Epithelial cell of esophagus (primary cell): Measurements from ENCODE around the gene PRAME.

ENCODE experiments used
- DNase-seq: peaks from one replicate; pipeline ENCODE4 v3.0.0; 2010; ENCODE audit warnings: low read depth
- H3K4me3 ChIP-seq: 2 replicates; pipeline ENCODE4 v1.5.1; 2011; ENCODE audit warnings: mild to moderate bottlenecking, low read length, control low read depth
- TF ChIP-seq, protein P1 (sequence below): IDR thresholded peaks from 2 replicates; pipeline ENCODE4 v1.5.1; 2011; ENCODE audit warnings: low read depth, mild to moderate bottlenecking, low read length, control low read depth, inconsistent platforms; ENCODE audit not compliant: insufficient read depth; ENCODE audit errors: missing control alignments

Gene PRAME

GRCh38 chr22:22528780-22529179 is 30.3 kb downstream of the PRAME start:
- no peak overlapping the region for H3K4me3 ChIP-seq
- DNase-seq: no peak
- TF ChIP-seq, protein P1, sequence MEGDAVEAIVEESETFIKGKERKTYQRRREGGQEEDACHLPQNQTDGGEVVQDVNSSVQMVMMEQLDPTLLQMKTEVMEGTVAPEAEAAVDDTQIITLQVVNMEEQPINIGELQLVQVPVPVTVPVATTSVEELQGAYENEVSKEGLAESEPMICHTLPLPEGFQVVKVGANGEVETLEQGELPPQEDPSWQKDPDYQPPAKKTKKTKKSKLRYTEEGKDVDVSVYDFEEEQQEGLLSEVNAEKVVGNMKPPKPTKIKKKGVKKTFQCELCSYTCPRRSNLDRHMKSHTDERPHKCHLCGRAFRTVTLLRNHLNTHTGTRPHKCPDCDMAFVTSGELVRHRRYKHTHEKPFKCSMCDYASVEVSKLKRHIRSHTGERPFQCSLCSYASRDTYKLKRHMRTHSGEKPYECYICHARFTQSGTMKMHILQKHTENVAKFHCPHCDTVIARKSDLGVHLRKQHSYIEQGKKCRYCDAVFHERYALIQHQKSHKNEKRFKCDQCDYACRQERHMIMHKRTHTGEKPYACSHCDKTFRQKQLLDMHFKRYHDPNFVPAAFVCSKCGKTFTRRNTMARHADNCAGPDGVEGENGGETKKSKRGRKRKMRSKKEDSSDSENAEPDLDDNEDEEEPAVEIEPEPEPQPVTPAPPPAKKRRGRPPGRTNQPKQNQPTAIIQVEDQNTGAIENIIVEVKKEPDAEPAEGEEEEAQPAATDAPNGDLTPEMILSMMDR: no peak

GRCh38 chr22:22527312-22527711 is 31.8 kb downstream of the PRAME start:
- DNase-seq: no peak
- no peak overlapping the region for H3K4me3 ChIP-seq

DNA sequence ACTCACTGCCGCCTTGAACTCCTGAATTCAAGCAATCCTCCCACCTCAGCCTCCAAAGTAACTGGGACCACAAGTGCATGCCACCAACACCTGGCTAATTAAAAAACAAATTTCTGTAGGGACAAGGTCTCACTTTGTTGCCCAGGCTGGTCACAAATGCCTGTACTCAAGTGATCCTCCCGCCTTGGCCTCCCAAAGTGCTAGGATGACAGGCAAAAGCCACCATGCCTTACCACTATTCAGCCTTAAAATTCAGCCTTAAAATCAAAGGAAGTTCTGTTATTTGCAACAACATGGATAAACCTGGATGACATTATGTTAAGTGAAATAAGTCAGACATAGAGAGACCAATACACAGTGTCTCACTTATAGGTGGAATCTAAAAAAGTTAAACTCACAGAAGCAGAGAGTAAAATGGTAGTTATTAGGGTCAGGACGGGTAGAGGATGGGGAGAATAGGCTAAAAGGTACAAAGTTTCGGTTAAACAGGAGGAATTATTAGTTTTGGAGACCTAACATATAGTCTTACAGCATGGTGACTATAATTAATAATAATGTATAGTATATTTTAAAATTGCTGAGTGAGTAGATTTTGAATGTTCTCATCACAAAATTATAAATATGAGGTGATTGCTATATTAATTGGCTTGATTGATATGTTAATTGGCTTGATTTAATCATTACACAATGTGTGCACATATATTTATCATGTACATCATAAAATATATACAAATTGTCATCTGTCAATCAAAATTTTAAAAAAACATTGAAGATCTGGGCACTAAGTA is 32.7 kb downstream of the PRAME start:
- TF ChIP-seq, protein P1: no peak
- H3K4me3 ChIP-seq: no peak overlapping the region
- no peak for DNase-seq

More at GRCh38 chr22:22527312-22527711, 31.8 kb downstream of the PRAME start:
- TF ChIP-seq, protein P1: no peak

DNA sequence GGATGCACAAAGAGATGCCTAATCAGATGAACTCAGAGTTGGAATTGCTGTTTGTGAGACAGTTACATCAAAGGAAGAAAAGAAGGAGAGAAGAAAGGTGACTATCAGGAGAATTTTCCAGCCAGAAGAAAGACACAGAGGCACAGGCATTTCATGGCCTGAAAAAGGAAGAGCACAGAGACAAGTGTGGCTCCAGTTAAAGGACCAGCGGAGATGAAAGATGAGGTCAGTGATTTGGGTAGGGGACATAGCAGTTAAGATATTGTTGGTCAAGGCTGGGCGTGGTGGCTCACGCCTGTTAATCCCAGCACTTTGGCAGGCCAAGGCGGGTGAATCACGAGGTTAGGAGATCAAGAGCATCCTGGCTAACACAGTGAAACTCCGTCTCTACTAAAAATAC is 35.6 kb downstream of the PRAME start:
- no peak overlapping the region for H3K4me3 ChIP-seq
- TF ChIP-seq, protein P1: no peak
- no peak for DNase-seq

GRCh38 chr22:22521631-22522030 is 37.4 kb downstream of the PRAME start:
- TF ChIP-seq, protein P1: no peak
- DNase-seq: no peak
- H3K4me3 ChIP-seq: no peak overlapping the region

GRCh38 chr22:22520667-22521602 is 38.1 kb downstream of the PRAME start:
- DNase-seq: no peak
- TF ChIP-seq, protein P1: no peak
- H3K4me3 ChIP-seq: no peak overlapping the region
